Calu3 (cell line): ENCODE results near the gene RNF208. TPM values are rescaled to one million over a fixed set of nuclear protein-coding genes. Genes with fewer than 3 reads are reported as not detected.

Experiments
- BruUV-seq: library from RNA; stranded (reverse); fragments of 400-500 nt; replicated peaks from 2 replicates; lab custom pipeline; 2021; lab: Mats Ljungman, UMichigan
- CTCF ChIA-PET: fragments of 300-600 bp; sonication (Branson Sonifier 250); formaldehyde crosslinking; loops from one replicate; lab custom pipeline; 2022; ENCODE audit warnings: antibody characterized with exemption; lab: Charles Lee
- DNase-seq: peaks from one replicate; pipeline ENCODE4 v3.0.0; 2022
- H3K27ac Mint-ChIP-seq: one replicate; pipeline ENCODE4 v1.8.0; 2022; ENCODE audit warnings: mixed read lengths; ENCODE audit not compliant: unreplicated experiment
- H3K27me3 Mint-ChIP-seq: one replicate; pipeline ENCODE4 v1.8.0; 2022; ENCODE audit warnings: mixed read lengths; ENCODE audit not compliant: unreplicated experiment
- H3K36me3 Mint-ChIP-seq: one replicate; pipeline ENCODE4 v1.8.0; 2022; ENCODE audit warnings: mild to moderate bottlenecking, moderate library complexity, mixed read lengths; ENCODE audit not compliant: insufficient read depth, unreplicated experiment
- H3K4me1 Mint-ChIP-seq: one replicate; pipeline ENCODE4 v1.8.0; 2022; ENCODE audit warnings: mild to moderate bottlenecking, low read depth, mixed read lengths; ENCODE audit not compliant: unreplicated experiment
- H3K4me3 Mint-ChIP-seq: one replicate; pipeline ENCODE4 v1.8.0; 2022; ENCODE audit warnings: mild to moderate bottlenecking, low read depth, moderate library complexity, mixed read lengths; ENCODE audit not compliant: unreplicated experiment
- H3K9me3 Mint-ChIP-seq: one replicate; pipeline ENCODE4 v1.8.0; 2022; ENCODE audit warnings: low read depth, mixed read lengths; ENCODE audit not compliant: unreplicated experiment
- CTCF ChIP-seq: fragments of 200-600 bp; IDR thresholded peaks from one replicate; pipeline ENCODE4 v1.8.0; 2022; ENCODE audit warnings: antibody characterized with exemption; ENCODE audit not compliant: unreplicated experiment
- intact Hi-C: fragments of 100-400 bp; cut with micrococcal nuclease; formaldehyde crosslinking; loops from one replicate; pipeline ENCODE4 v1.10.0; 2022; ENCODE audit not compliant: unreplicated experiment
- total RNA-seq: library from RNA; stranded (reverse); gene quantifications from 2 replicates; pipeline ENCODE4 v1.2.3, GENCODE V29; 2022

RNF208 gene
- total RNA-seq, 1 experiment from 2014 or later, result 10.1 TPM

DNA sequence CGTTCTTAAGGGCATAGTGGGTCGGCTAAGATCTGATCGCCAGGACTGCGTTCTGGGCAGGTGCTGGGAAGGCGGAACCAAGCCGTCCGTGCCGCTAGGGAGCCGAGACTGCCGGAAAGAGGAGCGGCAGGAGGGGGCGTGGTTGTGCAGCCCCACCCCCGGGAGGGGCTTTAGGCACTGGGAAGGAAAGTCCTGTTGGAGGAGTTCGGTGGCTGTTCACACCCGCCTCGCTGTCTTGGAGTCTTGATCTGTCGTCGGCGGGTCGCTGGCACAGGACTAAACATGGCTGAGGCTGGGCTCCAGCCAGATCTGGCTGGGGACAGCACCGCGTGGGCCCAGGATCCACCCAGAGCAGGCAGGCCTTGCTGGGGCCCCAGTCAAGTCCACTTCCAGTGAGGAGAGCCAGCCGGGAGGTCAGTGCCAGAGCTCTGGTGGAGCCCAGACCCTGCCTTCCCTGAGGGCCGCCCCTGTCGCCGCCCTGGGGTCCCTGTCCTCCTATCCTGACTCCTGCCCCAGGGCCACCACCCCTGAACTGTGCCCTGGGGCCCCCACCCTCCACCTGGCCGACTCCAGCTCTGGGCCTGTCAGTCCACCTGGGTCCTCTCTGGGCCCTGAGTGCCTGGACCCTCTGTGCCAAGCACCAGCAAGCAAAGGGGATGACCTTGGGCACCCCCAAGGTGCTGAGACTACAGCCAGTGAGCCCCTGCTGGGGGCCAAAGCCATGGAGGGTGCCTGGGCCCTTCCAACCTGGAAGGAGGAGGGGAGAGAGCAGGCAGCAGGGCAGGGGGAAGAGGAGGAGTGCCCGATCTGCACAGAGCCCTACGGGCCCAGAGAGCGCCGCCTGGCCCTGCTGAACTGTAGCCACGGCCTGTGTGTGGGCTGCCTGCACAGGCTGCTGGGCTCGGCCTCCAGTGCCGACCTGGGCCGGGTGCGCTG lies 4.5 kb downstream of the RNF208 start:
- H3K27me3 Mint-ChIP-seq, result no peaks in the 10 kb centered on the region
- peaks cover 41% of the 10 kb centered on the region for H3K36me3 Mint-ChIP-seq
- intact Hi-C loops, result no loop called here
- H3K27ac Mint-ChIP-seq, result peak overlapping the region; percentile 36
- peak; percentile 87 for DNase-seq
- CTCF ChIA-PET, result no interaction called here
- no peaks in the 10 kb centered on the region for H3K4me1 Mint-ChIP-seq
- TSS peak; percentile 24 for BruUV-seq
- peak overlapping the region; percentile 63 for H3K4me3 Mint-ChIP-seq
- TF ChIP-seq CTCF, result no peak
- H3K9me3 Mint-ChIP-seq, result no peaks in the 10 kb centered on the region

DNA sequence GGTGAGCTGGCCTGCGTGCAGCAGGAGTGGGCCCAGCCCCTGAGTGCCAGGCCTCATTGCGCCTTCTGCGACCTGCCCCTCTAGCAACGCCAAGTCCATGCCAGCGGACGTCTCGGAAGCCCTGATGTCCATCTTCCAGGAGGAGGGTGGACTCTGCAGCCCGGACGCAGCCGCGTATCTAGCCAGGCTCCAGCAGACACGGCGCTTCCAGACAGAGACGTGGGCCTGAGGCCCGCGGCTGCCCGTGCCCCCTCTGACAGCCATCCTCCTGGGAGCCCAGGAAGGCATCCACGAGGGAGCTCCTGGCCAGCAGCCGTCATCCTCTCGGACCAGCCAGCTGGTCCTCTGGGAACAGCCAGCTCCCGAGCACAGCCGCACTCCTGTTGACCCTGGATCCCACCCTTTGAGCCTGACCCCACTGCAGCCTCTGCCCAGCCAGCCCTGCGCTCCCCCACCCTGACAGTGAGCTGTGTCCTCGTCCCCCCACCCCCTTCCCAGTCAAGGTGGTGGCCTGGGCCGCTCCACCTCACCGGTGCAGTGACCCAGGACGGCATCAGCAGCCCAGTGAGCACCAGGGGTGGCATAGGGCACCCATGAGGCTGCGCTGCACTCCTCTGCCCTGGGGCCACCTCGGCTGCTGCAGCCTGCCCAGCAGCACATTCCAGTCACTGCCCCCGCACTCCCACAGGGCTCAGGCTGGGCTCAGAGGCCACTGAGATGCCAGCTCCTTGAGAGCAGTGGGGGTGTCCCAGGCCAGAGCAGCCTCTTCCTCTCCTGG lies 5.7 kb downstream of the RNF208 start:
- CTCF ChIA-PET, result interaction anchor here (0.6 kb wide), 1 partner anchor 80 kb away, joined by 3 read pairs; no protein-coding TSS in a partner anchor
- H3K4me3 Mint-ChIP-seq, result no peak overlapping the region
- DNase-seq, result no peak
- H3K27me3 Mint-ChIP-seq, result no peaks in the 10 kb centered on the region
- TF ChIP-seq CTCF, result no peak
- H3K9me3 Mint-ChIP-seq, result no peaks in the 10 kb centered on the region
- no peak overlapping the region for H3K27ac Mint-ChIP-seq
- H3K36me3 Mint-ChIP-seq, result peaks cover 44% of the 10 kb centered on the region
- H3K4me1 Mint-ChIP-seq, result no peaks in the 10 kb centered on the region
- no TSS peak for BruUV-seq
- intact Hi-C loops, result no loop called here

DNA sequence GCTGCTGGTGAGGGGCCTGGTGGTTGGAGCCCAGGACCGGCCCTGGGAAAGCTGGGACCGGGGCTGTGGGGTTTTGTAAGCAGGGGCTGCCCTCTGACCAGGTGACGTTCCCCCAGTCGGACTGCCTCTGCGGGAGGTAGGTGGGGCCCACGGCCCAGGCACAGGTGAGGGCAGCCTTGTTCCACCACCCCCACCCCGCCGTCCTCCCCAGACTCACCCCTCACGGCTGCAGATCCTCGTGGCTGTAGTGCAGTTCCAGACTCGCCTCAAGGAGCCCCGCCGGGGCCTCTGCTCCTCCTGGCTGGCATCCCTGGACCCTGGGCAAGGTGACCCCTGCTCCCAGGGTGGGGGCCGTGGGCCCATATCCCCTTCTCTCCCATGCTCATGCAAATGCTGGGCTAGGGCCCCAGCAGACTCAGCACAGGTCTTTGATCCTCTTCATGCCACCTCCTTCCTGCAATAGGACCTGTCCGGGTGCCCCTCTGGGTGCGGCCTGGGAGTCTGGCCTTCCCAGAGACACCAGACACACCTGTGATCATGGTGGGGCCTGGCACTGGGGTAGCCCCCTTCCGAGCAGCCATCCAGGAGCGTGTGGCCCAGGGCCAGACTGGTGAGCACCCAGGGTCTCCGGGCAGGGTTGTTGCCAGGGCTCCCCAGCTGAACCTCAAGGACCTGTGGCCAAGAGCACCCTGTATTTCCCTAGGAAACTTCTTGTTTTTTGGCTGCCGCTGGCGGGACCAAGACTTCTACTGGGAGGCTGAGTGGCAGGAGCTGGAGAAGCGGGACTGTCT lies 6.6 kb downstream of the RNF208 start:
- no peak for TF ChIP-seq CTCF
- Mint-ChIP-seq H3K9me3 (no peaks in the 10 kb centered on the region), H3K4me3 (no peak overlapping the region), H3K27ac (no peak overlapping the region), H3K36me3 (peaks cover 46% of the 10 kb centered on the region), H3K27me3 (no peaks in the 10 kb centered on the region), H3K4me1 (no peaks in the 10 kb centered on the region)
- DNase-seq, result no peak
- no TSS peak for BruUV-seq
- CTCF ChIA-PET, result interaction anchor here (1.1 to 1.7 kb wide), 3 partner anchors 8 to 20 kb away, joined by 3 to 4 read pairs (median 4); partner anchors contain the start of gene RNF224
- intact Hi-C loops, result no loop called here

DNA sequence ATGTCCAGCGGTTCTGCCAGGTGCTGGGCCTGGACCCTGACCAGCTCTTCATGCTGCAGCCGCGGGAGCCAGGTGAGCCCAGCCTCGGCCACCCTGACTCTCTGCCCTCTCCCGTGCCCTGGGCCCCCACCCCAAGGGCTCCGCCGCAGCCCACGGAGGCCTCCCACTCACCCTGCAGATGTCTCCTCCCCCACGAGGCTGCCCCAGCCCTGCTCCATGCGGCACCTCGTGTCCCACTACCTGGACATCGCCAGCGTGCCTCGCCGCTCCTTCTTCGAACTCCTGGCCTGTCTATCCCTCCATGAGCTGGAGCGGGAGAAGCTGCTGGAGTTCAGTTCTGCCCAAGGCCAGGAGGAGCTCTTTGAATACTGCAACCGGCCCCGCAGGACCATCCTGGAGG lies 7.4 kb downstream of the RNF208 start:
- Mint-ChIP-seq H3K36me3 (peaks cover 40% of the 10 kb centered on the region), H3K4me3 (no peak overlapping the region), H3K27ac (no peak overlapping the region), H3K27me3 (no peaks in the 10 kb centered on the region), H3K4me1 (no peaks in the 10 kb centered on the region), H3K9me3 (no peaks in the 10 kb centered on the region)
- DNase-seq, result no peak
- intact Hi-C loops, result no loop called here
- CTCF ChIA-PET, result interaction anchor here (1.1 to 1.7 kb wide), 3 partner anchors 9 to 19 kb away, joined by 3 to 4 read pairs (median 4); partner anchors contain the start of gene RNF224
- no peak for TF ChIP-seq CTCF
- BruUV-seq, result no TSS peak
